ENCODE data around the gene SYNJ2.

SYNJ2 gene

DNA sequence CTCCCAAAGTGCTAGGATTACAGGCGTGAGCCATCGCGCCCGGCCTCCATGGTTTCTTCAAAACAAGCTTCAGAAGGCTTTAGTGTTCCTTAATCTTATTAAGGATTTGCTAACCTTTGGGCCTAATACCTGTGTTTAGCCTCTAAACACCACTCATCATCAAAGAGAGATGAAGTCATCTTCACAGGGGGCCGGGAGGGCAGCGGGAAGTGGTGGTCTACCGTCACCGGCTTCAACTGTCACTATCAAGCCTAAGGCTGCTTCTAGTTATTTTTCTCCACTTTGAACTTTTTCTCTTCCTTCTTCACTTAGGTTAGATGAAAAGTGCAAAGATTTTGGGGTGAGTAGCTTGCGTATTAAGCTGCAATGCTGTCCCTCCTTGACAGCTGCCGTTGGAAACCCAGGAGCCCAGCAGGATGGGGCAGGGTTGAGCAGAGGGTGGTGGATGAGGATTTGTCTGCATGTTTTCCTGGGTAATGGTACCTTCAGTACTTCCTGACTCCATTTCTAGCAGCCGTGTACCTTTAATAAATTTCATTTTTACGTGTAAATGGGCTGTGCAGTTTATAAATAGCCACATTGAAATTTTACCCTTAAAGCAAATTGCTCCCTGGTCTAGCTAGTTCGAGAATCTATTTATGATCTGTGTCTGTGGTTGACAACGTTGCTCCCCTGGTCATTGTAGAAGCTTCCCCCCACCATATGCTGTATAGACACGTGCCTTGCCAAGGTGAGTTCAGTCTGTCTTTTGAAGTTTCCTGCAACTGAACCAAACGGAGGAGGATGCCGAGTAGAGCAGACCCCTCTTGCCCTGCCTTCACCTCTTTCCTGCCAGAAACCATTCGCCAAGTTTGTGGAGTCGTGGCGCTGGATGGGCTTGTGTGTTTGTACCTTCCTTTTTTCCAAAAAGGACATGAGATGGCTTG, 64.8 kb downstream of the SYNJ2 start:
- Histone ChIP-seq H3K9me3 (ENCODE audit: control insufficient read depth, insufficient read depth, low read length) (no peaks in the 10 kb centered on the region), H3K36me3 (ENCODE audit: control insufficient read depth, insufficient read depth, low read length) (peaks cover 3% of the 10 kb centered on the region; the same call in 1 of the 2 replicates), H3K27ac (ENCODE audit: low read length) (no peak overlapping the region), H3K27me3 (ENCODE audit: control insufficient read depth, insufficient read depth, low read length) (no peaks in the 10 kb centered on the region), H3K4me3 (ENCODE audit: low read length) (no peak overlapping the region), H3K4me1 (ENCODE audit: control insufficient read depth, insufficient read depth, low read length) (peaks cover 4% of the 10 kb centered on the region; the same call in 1 of the 2 replicates)
- no peak for DNase-seq (ENCODE audit: low read depth, low spot score)
- WGBS (ENCODE audit: insufficient coverage, insufficient read length): no CpG with 5 or more reads among the region's 20 CpGs

GRCh38 chr6:158047127-158047518, 65.5 kb downstream of the SYNJ2 start:
- H3K27ac ChIP-seq (ENCODE audit: low read length): no peak overlapping the region
- H3K4me1 ChIP-seq (ENCODE audit: control insufficient read depth, insufficient read depth, low read length): peaks cover 4% of the 10 kb centered on the region; the same call in 1 of the 2 replicates
- peaks cover 3% of the 10 kb centered on the region; the same call in 1 of the 2 replicates for H3K36me3 ChIP-seq (ENCODE audit: control insufficient read depth, insufficient read depth, low read length)
- H3K4me3 ChIP-seq (ENCODE audit: low read length): no peak overlapping the region
- WGBS (ENCODE audit: insufficient coverage, insufficient read length): no CpG with 5 or more reads among the region's 10 CpGs
- DNase-seq (ENCODE audit: low read depth, low spot score): no peak
- no peaks in the 10 kb centered on the region for H3K9me3 ChIP-seq (ENCODE audit: control insufficient read depth, insufficient read depth, low read length)
- no peaks in the 10 kb centered on the region for H3K27me3 ChIP-seq (ENCODE audit: control insufficient read depth, insufficient read depth, low read length)

GRCh38 chr6:158047563-158048323, 66.1 kb downstream of the SYNJ2 start:
- Histone ChIP-seq H3K27me3 (ENCODE audit: control insufficient read depth, insufficient read depth, low read length) (no peaks in the 10 kb centered on the region), H3K27ac (ENCODE audit: low read length) (no peak overlapping the region), H3K9me3 (ENCODE audit: control insufficient read depth, insufficient read depth, low read length) (no peaks in the 10 kb centered on the region), H3K4me1 (ENCODE audit: control insufficient read depth, insufficient read depth, low read length) (peaks cover 4% of the 10 kb centered on the region; the same call in 1 of the 2 replicates), H3K4me3 (ENCODE audit: low read length) (no peak overlapping the region), H3K36me3 (ENCODE audit: control insufficient read depth, insufficient read depth, low read length) (peaks cover 3% of the 10 kb centered on the region; the same call in 1 of the 2 replicates)
- WGBS (ENCODE audit: insufficient coverage, insufficient read length): no CpG with 5 or more reads among the region's 9 CpGs
- no peak for DNase-seq (ENCODE audit: low read depth, low spot score)

DNA sequence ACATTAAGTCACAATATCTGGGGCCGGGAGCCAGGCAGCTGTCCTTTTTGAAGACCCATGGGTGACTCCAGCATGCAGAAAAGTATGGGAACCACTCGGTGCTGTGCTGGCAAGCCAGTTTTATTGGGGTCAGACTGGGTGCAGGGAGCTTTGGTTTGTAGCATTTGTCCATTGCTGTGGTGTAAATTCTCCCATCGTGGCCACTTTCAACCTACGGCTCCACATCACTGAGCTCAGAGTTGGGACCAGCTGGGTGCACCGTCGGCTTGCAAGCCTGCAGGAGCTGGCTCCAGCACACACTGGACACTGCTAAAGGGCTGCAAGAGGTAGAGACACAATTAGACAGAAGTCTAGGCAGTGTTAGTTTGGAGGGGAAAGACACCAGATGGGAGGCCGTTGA, 66.9 kb downstream of the SYNJ2 start:
- no peak for DNase-seq (ENCODE audit: low read depth, low spot score)
- no peaks in the 10 kb centered on the region for H3K9me3 ChIP-seq (ENCODE audit: control insufficient read depth, insufficient read depth, low read length)
- no peaks in the 10 kb centered on the region for H3K27me3 ChIP-seq (ENCODE audit: control insufficient read depth, insufficient read depth, low read length)
- H3K4me3 ChIP-seq (ENCODE audit: low read length): no peak overlapping the region
- no CpG with 5 or more reads among the region's 7 CpGs for WGBS (ENCODE audit: insufficient coverage, insufficient read length)
- H3K27ac ChIP-seq (ENCODE audit: low read length): no peak overlapping the region
- H3K36me3 ChIP-seq (ENCODE audit: control insufficient read depth, insufficient read depth, low read length): no peaks in the 10 kb centered on the region
- H3K4me1 ChIP-seq (ENCODE audit: control insufficient read depth, insufficient read depth, low read length): peaks cover 4% of the 10 kb centered on the region; the same call in 1 of the 2 replicates

GRCh38 chr6:158049055-158050028, 67.7 kb downstream of the SYNJ2 start:
- WGBS (ENCODE audit: insufficient coverage, insufficient read length): no CpG with 5 or more reads among the region's 17 CpGs
- DNase-seq (ENCODE audit: low read depth, low spot score): no peak
- H3K9me3 ChIP-seq (ENCODE audit: control insufficient read depth, insufficient read depth, low read length): no peaks in the 10 kb centered on the region
- peaks cover 4% of the 10 kb centered on the region; the same call in 1 of the 2 replicates for H3K4me1 ChIP-seq (ENCODE audit: control insufficient read depth, insufficient read depth, low read length)
- H3K4me3 ChIP-seq (ENCODE audit: low read length): no peak overlapping the region
- H3K27me3 ChIP-seq (ENCODE audit: control insufficient read depth, insufficient read depth, low read length): no peaks in the 10 kb centered on the region
- no peaks in the 10 kb centered on the region for H3K36me3 ChIP-seq (ENCODE audit: control insufficient read depth, insufficient read depth, low read length)
- no peak overlapping the region for H3K27ac ChIP-seq (ENCODE audit: low read length)

DNA sequence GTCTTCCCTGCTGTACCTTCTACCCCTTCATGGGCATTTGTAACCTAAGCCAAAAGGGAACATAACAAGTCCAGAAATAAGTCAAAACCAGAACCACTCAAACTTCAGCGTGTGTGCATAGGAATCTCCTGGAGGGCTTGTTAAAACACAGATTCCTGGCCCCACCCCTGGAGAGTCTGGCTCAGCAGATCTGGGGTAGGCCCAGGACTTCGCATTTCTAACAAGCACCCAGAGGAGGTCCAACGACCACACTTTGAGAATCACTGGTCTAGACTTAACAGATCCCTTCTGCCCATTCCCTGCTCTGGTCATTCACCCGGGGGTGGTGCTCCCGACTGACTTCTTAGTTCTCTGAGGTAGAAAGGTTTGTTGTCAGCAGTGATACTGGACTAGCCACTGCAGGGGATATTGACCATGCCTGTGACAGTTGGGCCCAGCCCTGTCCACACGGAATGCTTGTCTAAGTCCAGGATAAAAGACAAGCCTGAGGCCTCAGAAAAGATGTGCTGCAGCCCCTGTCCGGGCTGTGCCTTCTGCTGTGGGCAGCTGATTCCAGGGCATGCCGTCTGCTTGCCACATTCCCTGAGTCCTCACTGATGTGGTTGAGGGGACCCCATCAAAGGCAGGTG, 68.6 kb downstream of the SYNJ2 start:
- no peak for DNase-seq (ENCODE audit: low read depth, low spot score)
- Histone ChIP-seq H3K36me3 (ENCODE audit: control insufficient read depth, insufficient read depth, low read length) (no peaks in the 10 kb centered on the region), H3K4me1 (ENCODE audit: control insufficient read depth, insufficient read depth, low read length) (peaks cover 4% of the 10 kb centered on the region; the same call in 1 of the 2 replicates), H3K27me3 (ENCODE audit: control insufficient read depth, insufficient read depth, low read length) (no peaks in the 10 kb centered on the region), H3K27ac (ENCODE audit: low read length) (no peak overlapping the region), H3K4me3 (ENCODE audit: low read length) (no peak overlapping the region), H3K9me3 (ENCODE audit: control insufficient read depth, insufficient read depth, low read length) (no peaks in the 10 kb centered on the region)
- no CpG with 5 or more reads among the region's 8 CpGs for WGBS (ENCODE audit: insufficient coverage, insufficient read length)

DNA sequence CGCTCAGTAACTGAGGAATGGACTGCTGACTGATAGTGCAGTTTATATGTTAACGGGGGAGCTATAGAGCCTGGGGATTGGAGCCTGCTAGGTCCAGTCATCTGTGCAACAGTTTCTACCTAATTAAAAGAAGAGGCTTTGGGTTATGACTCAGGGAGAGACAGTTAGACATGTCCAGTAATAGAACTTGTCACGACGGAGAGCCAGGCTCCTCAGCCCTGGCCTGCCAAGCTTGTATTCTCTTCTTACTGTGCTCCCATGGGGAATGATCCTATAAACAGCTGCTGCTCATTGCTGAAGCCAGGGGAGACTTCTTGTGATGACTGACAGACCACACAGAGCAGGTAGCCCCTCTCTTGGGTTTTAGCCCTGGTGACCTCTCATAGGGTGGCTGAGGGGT, 69.3 kb downstream of the SYNJ2 start:
- Histone ChIP-seq H3K27me3 (ENCODE audit: control insufficient read depth, insufficient read depth, low read length) (no peaks in the 10 kb centered on the region), H3K4me3 (ENCODE audit: low read length) (no peak overlapping the region), H3K9me3 (ENCODE audit: control insufficient read depth, insufficient read depth, low read length) (no peaks in the 10 kb centered on the region), H3K4me1 (ENCODE audit: control insufficient read depth, insufficient read depth, low read length) (peaks cover 4% of the 10 kb centered on the region; the same call in 1 of the 2 replicates), H3K27ac (ENCODE audit: low read length) (no peak overlapping the region), H3K36me3 (ENCODE audit: control insufficient read depth, insufficient read depth, low read length) (no peaks in the 10 kb centered on the region)
- no peak for DNase-seq (ENCODE audit: low read depth, low spot score)
- WGBS (ENCODE audit: insufficient coverage, insufficient read length): no CpG with 5 or more reads among the region's 4 CpGs

- Histone ChIP-seq H3K4me1 (ENCODE audit: control insufficient read depth, insufficient read depth, low read length) (peaks cover 4% of the 10 kb centered on the region; the same call in 1 of the 2 replicates), H3K4me3 (ENCODE audit: low read length) (no peak overlapping the region), H3K9me3 (ENCODE audit: control insufficient read depth, insufficient read depth, low read length) (no peaks in the 10 kb centered on the region), H3K27ac (ENCODE audit: low read length) (no peak overlapping the region), H3K36me3 (ENCODE audit: control insufficient read depth, insufficient read depth, low read length) (no peaks in the 10 kb centered on the region), H3K27me3 (ENCODE audit: control insufficient read depth, insufficient read depth, low read length) (no peaks in the 10 kb centered on the region)
- no peak for DNase-seq (ENCODE audit: low read depth, low spot score)
- WGBS (ENCODE audit: insufficient coverage, insufficient read length): no CpG with 5 or more reads among the region's 2 CpGs
Observed at GRCh38 chr6:158051968-158052367, 70.3 kb downstream of the SYNJ2 start.

DNA sequence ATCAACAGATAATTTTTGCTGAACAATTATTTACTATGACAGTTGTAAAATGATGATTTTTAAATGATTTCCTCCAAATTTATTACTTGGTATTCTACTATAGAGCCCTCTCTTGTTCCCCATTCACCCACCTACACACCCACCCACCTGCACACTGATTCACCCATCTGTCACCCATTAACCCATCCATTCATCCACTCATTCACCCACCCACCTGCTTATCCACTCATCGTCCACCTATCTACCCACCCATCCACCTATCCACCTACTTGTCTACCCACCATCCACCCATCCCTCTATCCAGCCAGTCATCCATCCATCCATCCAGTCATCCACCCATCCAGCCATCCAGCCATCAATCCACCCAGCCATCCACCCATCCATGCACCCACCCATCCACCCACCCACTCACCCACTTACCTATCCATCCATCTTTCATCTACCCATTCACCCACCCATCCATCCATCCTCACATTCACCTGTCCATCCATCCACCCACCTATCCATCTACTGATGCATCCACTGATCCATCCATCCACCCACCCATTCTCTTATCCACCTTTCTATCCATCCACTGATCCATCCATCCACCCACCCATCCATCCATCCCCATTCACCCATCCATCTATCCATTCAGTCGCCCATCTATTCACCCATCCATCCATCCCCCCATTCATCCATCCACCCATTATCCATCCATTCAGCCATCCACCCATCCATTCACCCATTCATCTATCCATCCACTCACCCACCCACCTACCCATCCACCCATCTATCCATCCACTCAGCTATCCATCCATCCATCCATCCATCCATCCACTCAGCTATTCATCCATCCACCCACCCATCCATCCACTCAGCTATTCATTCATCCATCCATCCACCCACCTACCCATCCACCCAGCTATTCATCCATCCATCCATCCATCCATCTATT, 72.0 kb downstream of the SYNJ2 start:
- Histone ChIP-seq H3K36me3 (ENCODE audit: control insufficient read depth, insufficient read depth, low read length) (no peaks in the 10 kb centered on the region), H3K27ac (ENCODE audit: low read length) (no peak overlapping the region), H3K27me3 (ENCODE audit: control insufficient read depth, insufficient read depth, low read length) (no peaks in the 10 kb centered on the region), H3K4me1 (ENCODE audit: control insufficient read depth, insufficient read depth, low read length) (peaks cover 4% of the 10 kb centered on the region; the same call in 1 of the 2 replicates), H3K4me3 (ENCODE audit: low read length) (no peak overlapping the region), H3K9me3 (ENCODE audit: control insufficient read depth, insufficient read depth, low read length) (no peaks in the 10 kb centered on the region)
- DNase-seq (ENCODE audit: low read depth, low spot score): no peak
- 100% methylated on average over 1 of the region's 2 CpGs for WGBS (ENCODE audit: insufficient coverage, insufficient read length)

Data from iPS DF 6.9 (cell line).